Stimulated activated CD4-positive, alpha-beta T cell treated with anti-CD3 and anti-CD28 coated beads, TNF-alpha, amount 100 ng/mL, for 1 hour (primary cell): ENCODE results near the gene RNF144A.
A peak's percentile ranks its signal among the peaks of the same experiment; 100 is the strongest.
"Not testable (repeated sequence)": the region's sequence is repeated elsewhere in the genome, so short reads cannot be mapped to it uniquely, and the experiment has no call there.

Experiments used
- DNase-seq, 3 donors: peaks; one replicate each; pipeline ENCODE4 v3.0.0-alpha.2; 2020; ENCODE audit warnings: low read depth in 3 of 3, low spot score in 1 of 3

The RNF144A gene, protein sequence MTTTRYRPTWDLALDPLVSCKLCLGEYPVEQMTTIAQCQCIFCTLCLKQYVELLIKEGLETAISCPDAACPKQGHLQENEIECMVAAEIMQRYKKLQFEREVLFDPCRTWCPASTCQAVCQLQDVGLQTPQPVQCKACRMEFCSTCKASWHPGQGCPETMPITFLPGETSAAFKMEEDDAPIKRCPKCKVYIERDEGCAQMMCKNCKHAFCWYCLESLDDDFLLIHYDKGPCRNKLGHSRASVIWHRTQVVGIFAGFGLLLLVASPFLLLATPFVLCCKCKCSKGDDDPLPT

DNA sequence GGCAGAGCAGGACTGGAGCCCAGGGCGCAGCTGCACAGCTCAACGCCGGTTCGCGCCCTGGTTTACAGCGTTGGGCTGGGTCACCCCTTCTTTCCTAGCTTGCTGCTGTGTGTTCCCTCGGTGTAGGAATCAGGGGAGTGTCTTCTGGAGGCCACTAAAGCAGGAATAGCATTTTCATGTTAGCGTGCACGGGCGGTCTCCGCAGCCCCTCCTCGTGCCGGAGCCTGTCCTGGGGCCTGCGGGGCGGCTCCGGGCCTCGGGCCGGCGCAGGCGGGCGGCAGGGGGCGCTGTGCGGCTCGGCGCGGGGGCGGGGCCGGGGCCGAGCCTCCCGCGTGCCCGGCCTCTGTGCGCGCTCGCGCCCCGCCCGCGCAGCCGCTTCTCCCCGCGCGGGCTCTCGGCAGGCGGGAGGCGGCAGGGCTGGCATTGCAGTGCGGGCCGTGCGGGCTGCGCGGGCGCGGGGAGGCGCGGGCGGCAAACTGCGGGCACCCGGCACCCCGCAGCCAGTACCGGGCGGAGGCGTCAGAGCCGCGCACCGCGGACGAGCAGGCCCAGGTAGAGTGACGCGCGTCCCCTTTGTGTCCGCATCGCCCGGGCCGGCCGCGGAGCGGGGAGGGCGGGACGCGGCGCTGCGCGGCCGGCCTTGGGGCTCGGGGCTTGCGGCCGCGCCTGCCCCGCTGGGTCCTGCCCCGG lies at the start of gene RNF144A:
RNF144A (plus strand) TSS at position 342 of the 690 bp plus-strand sequence. CDS start 79,515 bp downstream, outside the sequence.
- peak; percentile 20 to 76 (median 58) for DNase-seq

GRCh38 chr2:6872394-6872793 lies 44.8 kb upstream of the RNF144A start:
- no peak for DNase-seq

- no peak for DNase-seq
These were observed 43.2 kb upstream of the RNF144A start for GRCh38 chr2:6874032-6874431.

- no peak for DNase-seq
These were observed 40.9 kb upstream of the RNF144A start for GRCh38 chr2:6876309-6876708.

GRCh38 chr2:6877402-6878304 lies 39.6 kb upstream of the RNF144A start, which contains the start of gene RSAD2:
Gene RSAD2 (plus strand): TSS chr2:6877777. CDS start chr2:6877801, 24 bp downstream.
- DNase-seq = no peak

DNA sequence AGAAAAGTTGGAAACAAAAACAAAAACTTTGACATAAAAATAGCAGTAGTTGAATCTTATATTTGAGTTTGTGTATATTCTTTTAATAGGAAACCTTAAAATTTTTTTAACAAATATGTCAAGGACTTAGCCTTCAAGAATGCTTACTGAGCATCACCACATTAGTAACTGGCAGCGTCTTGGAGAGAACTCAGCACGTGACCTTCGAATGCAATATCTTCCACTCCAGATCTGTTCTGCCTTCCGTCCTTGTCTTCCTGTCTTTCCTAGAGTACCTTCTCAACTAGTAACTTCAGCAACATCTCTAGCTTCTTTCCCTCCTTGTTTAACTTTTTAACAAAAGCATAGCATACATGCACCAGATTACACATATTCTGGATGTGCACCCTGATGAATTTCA lies 38.7 kb upstream of the RNF144A start:
- DNase-seq = no peak

GRCh38 chr2:6879011-6879410 lies 38.2 kb upstream of the RNF144A start:
- no peak for DNase-seq

- no peak for DNase-seq
These were observed 36.9 kb upstream of the RNF144A start for GRCh38 chr2:6880200-6880733.

DNA sequence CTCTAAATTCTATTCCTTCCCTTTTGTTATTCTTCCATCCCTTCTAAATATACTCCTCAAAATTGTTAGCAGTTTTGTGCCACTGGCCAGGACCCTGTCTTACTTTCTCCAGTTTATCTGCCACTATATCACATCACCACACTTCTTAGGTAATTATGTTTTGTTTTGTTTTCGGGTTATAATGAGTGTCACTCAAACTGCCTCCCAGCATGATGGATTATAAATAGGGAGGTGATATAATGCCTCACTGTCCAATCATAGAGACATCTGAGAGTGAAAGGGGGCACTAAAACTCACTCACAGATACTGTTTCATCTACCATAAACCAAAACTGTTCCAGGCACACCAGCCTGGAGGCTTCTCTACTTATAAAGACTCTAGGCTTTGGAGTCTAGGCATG lies 36.2 kb upstream of the RNF144A start:
- no peak for DNase-seq

DNA sequence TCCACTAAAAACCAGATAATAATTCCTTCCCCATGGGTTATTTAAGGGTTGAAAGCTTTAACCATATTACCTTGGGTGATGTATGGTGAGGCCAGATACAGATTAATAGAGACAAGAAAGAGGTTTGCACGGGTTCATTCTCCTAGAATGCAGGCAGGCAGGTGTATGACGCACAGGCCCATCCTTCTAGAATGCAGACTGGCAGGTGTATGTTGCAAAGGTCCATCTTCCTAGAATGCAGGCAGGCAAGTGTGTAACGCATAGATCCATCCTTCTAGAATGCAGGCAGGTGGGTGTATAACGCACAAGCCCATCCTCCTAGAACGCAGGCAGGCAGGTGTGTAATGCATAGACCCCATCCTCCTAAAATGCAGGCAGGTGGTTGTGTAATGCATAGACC lies 35.7 kb upstream of the RNF144A start:
- DNase-seq = no peak

DNA sequence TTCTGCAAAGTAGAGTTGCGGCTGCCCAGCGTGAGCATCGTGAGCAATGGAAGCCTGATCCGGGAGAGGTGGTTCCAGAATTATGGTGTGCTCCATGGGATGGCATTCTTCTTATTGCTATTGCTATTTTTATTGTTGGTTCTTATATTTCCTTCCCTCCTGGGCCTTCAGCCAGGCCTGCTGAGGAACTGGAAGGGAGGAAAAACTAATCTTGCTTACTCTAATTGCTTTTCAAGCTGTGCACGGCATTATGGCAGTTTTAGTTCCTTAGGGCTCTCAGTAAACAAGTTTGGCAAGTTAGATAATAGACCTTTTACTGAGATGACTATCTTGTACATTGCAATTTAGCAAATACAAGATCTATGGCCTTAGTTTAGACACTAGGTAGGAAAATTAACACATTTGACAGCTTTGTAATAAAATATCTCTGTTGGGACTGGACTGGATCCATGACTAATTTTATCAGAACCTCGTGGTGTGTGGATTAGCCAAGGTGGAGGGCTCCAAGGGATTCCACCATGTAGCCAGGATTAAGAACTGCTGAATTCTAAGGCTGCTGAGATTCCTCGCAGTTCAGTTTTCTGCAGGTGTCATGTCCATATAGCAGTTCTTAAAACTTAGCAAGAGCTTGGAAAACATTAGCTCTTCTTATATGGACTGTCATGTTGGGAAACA lies 33.6 kb upstream of the RNF144A start:
- no peak for DNase-seq

DNA sequence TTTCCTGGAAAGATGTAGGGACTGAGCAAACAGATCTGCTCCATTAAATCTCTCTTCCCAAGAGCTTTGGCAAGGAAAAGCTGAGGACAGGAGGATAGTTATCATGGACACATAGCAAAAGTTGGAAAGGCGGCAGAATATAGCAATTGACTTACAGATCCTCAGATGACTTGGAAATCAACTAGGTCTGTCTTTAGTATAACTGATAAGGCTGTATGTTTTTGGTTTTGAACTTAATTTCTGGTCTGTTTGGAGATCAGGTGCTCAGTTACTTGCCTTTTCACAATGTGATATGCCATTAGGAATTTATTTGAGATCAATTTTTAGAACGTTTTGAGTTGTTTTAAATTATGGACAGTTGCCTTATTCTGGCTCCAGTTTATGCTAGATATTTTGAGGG lies 31.7 kb upstream of the RNF144A start:
- DNase-seq = no peak

- DNase-seq = no peak
These were observed 31.2 kb upstream of the RNF144A start for GRCh38 chr2:6885968-6886367.

DNA sequence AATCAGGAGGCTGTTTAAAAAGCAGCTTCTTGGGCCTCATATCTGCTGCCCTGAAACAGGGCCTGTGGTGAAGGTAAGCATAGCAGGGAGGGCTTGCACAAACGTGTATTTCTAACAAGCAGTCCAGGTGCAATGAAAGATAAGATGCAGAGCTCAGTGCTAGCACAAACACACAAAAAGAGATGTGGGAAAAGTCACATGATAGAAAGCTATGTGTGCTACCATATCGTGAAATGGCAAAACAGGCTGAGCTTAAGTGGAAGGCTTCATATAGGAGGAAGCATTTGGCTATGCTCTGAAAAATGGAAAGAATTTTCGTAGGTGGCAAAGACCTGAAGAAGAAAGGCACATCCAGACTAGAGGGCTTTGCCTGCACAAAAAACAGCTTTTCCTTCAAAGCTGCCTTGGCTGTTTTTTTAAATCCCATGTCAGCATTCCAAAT lies 29.4 kb upstream of the RNF144A start:
- DNase-seq = no peak

DNA sequence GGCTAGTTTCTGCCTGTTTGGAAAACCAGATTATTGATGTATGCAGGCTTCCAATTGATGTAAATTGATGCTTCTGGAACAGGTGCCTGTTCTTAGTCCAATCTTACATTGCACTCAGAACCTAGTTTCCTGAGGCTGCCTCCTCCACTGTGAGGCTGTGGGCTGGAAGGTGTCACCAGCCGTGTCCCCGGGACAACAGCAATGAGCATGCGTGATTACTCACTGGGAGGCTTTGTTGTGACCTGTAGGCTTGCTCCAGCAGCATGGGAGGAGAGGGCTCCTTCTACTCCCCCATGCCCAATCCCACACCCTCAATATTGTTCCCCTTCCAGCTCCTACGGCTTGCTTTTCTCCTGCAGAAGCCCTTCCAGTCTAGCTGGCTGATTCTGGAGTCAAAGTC lies 28.5 kb upstream of the RNF144A start:
- no peak for DNase-seq

GRCh38 chr2:6893876-6894482 lies 23.2 kb upstream of the RNF144A start:
- no peak for DNase-seq

DNA sequence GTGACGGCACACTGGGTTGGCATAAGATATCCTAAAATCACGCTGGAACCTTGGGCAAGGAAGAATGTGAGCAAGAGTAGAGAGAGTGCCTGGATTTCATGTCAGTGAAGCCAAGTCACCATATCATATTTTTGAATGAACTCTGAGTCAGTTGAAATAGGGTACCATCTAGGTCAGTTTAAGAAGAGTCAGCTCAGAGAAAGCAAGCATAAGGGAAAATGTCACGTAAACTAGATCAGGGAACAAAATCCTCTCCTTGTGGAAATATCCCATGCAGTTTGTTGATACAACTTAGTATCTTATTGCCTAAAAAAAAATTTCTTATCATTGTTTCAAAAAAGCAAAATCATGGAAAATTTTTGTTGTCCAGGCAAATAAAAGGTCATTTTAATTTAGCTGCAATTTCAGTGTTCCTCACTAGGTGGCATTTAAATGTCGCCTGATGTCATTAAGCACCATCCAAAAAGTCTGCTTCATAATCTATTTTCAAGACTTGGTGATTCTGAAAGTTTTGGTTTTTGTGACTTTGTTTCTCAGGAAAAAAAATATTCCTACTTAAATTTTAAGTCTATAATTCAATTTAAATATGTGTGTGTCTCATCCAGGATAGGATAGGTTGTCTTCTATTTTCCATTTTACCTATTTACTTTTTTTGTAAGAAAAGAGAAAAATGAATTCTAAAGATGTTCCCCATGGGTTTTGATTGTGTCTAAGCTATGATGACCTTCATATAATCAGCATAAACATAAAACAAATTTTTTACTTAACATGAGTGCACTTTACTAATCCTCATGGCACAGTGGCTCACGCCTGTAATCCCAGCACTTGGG lies 20.1 kb upstream of the RNF144A start:
- no peak for DNase-seq

DNA sequence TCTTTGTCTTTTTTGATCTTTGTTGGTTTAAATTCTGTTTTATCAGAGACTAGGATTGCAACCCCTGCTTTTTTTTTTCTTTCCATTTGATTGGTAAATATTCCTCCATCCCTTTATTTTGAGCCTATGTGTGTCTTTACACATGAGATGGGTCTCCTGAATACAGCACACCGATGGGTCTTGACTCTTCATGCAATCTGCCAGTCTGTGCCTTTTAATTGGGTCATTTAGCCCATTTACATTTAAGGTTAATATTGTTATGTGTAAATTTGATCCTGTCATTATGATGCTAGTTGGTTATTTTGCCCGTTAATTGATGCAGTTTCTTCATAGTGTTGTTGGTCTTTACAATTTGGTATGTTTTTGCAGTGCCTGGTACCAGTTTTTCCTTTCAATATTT lies 14.6 kb upstream of the RNF144A start:
- DNase-seq = not testable (repeated sequence)

GRCh38 chr2:6905668-6906067 lies 11.5 kb upstream of the RNF144A start:
- DNase-seq = no peak
